ENCODE measurements around the gene CATSPERB. TPM values are rescaled to one million over a fixed set of nuclear protein-coding genes. Genes with fewer than 3 reads are reported as not detected.

The CATSPERB gene
- total and polyA plus RNA-seq, 2 of the 8 experiments (the other 6 are each of a cell fraction or from before 2014, with no cell fraction given): 0.11 to 0.30 TPM

GRCh38 chr14:91568626-91569025 lies 163.3 kb downstream of the CATSPERB start:
- Histone ChIP-seq H3K18ac (ENCODE audit: extremely low read depth, low read length) (no peak overlapping the region), H3K56ac (replicated peaks; ENCODE audit: insufficient read length, low read depth, low read length) (no peak overlapping the region), H4K8ac (ENCODE audit: extremely low read depth, insufficient read depth, low read length) (no peak overlapping the region), H3K9me3 (ENCODE audit: insufficient read depth in 2 of 2, low read depth in 1 of 2, low read length in 1 of 2) (peaks cover 0 to 1% of the 10 kb centered on the region in 2 experiments; a peak in 1 of 4 replicates), H2BK20ac (ENCODE audit: low read length) (no peak overlapping the region), H2AK5ac (ENCODE audit: low read depth, low read length) (no peak overlapping the region), H3K79me2 (ENCODE audit: control insufficient read depth in 1 of 2, insufficient read depth in 2 of 2, low read length in 2 of 2) (no peaks in the 10 kb centered on the region), H3K4me3 (ENCODE audit: extremely low read depth in 1 of 4, insufficient read depth in 2 of 4, low read depth in 3 of 4, low read length in 4 of 4) (no peak overlapping the region), H4K91ac (replicated peaks; ENCODE audit: insufficient read length, low read length) (no peak overlapping the region), H2BK15ac (ENCODE audit: low read length) (no peak overlapping the region), H2BK12ac (ENCODE audit: low read depth, low read length) (no peak overlapping the region), H2BK5ac (ENCODE audit: low read depth, low read length) (no peak overlapping the region), H3K23ac (ENCODE audit: insufficient read length) (no peak overlapping the region), H3K14ac (ENCODE audit: insufficient read length) (no peak overlapping the region), H3K27me3 (replicated peaks in 1 of 4; ENCODE audit: control insufficient read depth in 3 of 4, extremely low read depth in 1 of 4, insufficient read depth in 3 of 4, low read length in 3 of 4) (peaks cover 4 to 22% (median 11%) of the 10 kb centered on the region in 4 experiments), H3K79me1 (ENCODE audit: low read depth, low read length) (no peaks in the 10 kb centered on the region), H4K5ac (ENCODE audit: insufficient read length, low read depth, low read length) (no peak overlapping the region), H3K9ac (replicated peaks in 1 of 4; ENCODE audit: extremely low read depth in 1 of 4, low read depth in 3 of 4, low read length in 3 of 4) (no peak overlapping the region), H3K4me2 (ENCODE audit: insufficient read depth in 1 of 2, low read depth in 2 of 2, low read length in 2 of 2) (no peak overlapping the region), H4K20me1 (replicated peaks in 1 of 2; ENCODE audit: control insufficient read depth in 1 of 2, insufficient read depth in 2 of 2, low read length in 2 of 2) (no peaks in the 10 kb centered on the region), H3K4me1 (replicated peaks in 1 of 4; ENCODE audit: control insufficient read depth in 3 of 4, insufficient read depth in 4 of 4, low read length in 3 of 4) (peaks cover 0 to 3% (median 0%) of the 10 kb centered on the region in 4 experiments; a peak in 3 of 7 replicates), H3K23me2 (ENCODE audit: low read depth, low read length) (peaks cover under 1% of the 10 kb centered on the region; the same call in 1 of the 2 replicates), H3K4ac (replicated peaks; ENCODE audit: insufficient read length, low read depth, low read length) (no peak overlapping the region), H3K27ac (ENCODE audit: low read depth, low read length) (no peak overlapping the region), H2AFZ (ENCODE audit: low read length) (no peak overlapping the region), H3K36me3 (ENCODE audit: control insufficient read depth in 2 of 4, insufficient read depth in 4 of 4, low read length in 3 of 4) (no peaks in the 10 kb centered on the region), H2BK120ac (replicated peaks; ENCODE audit: low read depth, low read length) (no peak overlapping the region)
- TF ChIP-seq RAD21 (IDR thresholded peaks at IDR 0.05 in 1 of 2, conservative IDR thresholded peaks at IDR 0.05 in 1 of 2; ENCODE audit: low read depth in 2 of 2, low read length in 2 of 2): peak; percentile 5 to 32; a peak in 2 of 4 replicates
- TF ChIP-seq YY1 (IDR thresholded peaks at IDR 0.05; ENCODE audit: low read depth, low read length): no peak
- TF ChIP-seq SIRT6 (IDR thresholded peaks at IDR 0.05; ENCODE audit: low read length): no peak
- no peak for TF ChIP-seq CTBP2 (IDR thresholded peaks at IDR 0.05; ENCODE audit: borderline replicate concordance, insufficient read depth, insufficient read length, low read length)
- TF ChIP-seq SUZ12 (IDR thresholded peaks at IDR 0.05; ENCODE audit: low read length): no peak
- TF ChIP-seq CTCF (IDR thresholded peaks at IDR 0.05; ENCODE audit: control extremely low read depth in 1 of 3, insufficient read depth in 1 of 3, low read depth in 1 of 3, low read length in 3 of 3): peak; percentile 8 to 37 (median 25); a peak in 2 of 4 replicates
- TF ChIP-seq TAF1 (IDR thresholded peaks at IDR 0.05; ENCODE audit: low read depth, low read length): no peak
- ChIA-PET CTCF (ENCODE audit: partially characterized antibody) (interaction anchor here (0.6 to 1.7 kb wide), 2 partner anchors 43 to 81 kb away, joined by 4 read pairs; no protein-coding TSS in a partner anchor), POLR2A (ENCODE audit: partially characterized antibody) (interaction anchor here (1.3 kb wide), 1 partner anchor 59 kb away, joined by 3 read pairs; no protein-coding TSS in a partner anchor)
- no peak for DNase-seq (ENCODE audit: low read depth in 1 of 2, low spot score in 2 of 2)
- no peak for FAIRE-seq
- 94% methylated on average over 4 of the region's 4 CpGs; no CpG with 5 or more reads in 1 of the 2 experiments for WGBS, 2 experiments (ENCODE audit: extremely low coverage in 1 of 2, insufficient coverage in 1 of 2, insufficient read length in 1 of 2, insufficient replicate concordance in 2 of 2, low coverage in 1 of 2, low lambda C conversion rate in 2 of 2, missing lambda C conversion rate in 1 of 2)

All from H1 (cell line).